ENCODE measurements around the gene PKIG.
A peak's percentile ranks its signal among the peaks of the same experiment; 100 is the strongest.
"Not testable (repeated sequence)": the region's sequence is repeated elsewhere in the genome, so short reads cannot be mapped to it uniquely, and the experiment has no call there.

PKIG gene

DNA sequence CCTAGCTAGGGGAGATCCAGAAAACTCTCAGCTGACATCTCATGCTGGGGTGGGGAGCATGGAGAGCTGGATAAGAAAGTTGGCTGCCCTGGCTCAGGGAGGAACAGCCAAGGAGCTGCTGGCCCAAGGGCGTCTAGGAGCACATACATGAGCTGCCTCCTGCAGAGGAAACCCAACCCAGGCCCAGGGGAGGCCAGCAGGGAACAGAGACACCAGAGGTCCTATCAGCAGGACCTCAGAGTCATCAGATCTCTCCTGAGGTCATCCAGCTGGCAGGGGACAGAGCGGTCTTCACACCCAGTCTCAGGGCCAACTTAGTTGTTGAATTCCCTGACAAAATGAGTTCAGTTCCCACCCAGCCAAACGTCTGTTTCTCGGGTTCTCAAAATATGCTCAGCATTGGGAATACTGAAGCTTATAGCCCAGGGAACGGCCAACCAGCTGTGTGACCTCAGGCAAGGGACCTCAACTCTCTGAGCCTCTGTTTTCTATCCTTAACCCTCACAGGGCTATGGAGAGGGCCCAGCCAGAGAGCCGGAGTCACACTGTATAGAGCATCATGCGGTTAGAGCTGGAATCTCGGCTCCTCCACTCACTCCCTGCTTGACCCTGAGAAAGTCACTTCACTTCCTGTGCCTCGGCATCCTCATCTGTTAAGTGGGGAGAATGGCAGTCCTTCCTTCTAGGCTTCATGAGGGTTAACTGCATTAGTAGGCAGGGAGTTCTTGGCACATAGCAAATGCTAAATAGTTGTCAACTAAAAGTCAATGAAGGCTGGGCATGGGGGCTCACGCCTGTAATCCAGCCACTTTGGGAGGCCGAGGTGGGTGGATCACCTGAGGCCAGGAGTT is 55.4 kb downstream of the PKIG start:
- no peak for DNase-seq

DNA sequence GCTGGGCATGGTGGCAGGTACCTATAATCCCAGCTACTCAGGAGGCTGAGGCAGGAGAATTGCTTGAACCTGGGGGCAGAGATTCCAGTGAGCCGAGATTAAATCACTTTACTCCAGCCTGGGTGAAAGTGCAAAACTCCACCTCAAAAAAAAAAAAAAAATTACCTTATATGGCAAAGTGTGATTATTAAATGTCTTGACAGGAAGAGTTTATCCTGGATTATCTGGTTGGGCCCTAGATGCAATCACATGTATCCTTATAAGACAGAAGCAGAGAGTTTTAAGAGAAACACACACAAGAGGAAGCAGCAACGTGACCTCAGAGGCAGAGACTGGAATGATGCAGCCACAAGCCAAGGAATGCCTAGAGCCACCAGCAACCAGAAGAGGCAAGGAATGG is 58.1 kb downstream of the PKIG start:
- DNase-seq = no peak

DNA sequence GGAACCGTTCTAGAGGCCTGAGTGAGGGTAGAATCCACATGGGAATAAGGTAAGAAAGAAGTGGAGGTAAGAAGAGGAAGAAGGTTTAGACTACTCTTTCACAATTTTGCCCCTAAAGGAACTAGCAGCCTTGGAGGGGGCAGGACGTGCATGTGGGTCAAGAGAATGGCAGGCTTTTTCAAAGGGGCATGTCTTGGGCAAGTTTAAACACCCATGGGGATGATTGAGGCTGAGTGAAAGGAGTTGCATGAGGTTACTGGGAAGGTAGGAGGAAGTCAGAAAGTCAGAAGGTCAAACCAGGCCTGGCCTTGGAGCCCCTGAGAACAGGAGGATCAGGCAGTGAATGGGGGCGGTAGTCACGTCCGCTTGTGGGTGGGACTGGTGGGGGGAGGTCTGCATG is 58.9 kb downstream of the PKIG start:
- no peak for DNase-seq

DNA sequence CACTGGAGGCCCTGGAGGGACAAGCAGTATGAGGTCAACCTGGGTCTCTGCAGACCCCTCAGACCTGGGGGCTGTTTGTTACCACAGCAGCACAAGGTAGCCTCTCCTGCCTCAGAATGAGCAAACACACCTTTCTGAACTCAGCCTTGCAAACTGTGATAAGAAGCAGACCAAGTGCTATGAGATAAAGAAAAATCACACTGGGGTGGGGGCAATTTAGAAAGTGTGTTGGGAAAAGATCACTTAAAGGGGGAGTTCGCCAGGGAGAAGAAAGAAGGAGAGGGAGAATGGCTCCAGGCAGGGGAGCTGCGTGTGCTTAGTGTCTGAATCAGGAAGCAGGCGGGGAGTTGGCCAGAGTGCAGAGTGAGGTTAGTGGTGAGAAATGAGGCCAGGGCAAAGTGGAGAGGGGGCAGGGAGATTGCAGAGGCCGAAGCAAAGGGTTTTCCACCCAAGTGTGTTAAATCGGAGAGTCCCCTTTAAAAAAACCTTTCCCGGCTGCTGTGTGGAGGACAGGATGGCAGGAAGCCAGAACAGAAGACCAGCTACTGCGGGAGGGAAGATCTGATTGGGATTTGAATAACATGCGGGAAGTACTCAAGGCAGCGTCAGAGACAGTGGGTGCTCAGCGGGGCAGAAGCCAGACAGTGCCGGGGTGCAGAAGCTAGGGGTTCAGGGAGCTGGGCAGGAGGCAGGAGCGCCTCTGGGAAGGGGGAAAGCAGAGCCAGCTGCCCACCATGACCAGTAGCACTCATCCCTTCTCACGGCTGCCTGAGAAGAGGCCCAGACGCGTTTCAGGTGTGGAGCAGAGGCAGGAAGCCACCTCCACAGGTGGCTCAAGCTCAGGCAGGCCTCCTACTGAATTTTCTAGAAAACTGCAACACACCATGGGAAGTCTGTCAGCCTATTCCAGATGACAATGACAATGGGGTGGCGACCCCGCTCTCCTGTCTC is 60.1 kb downstream of the PKIG start:
- DNase-seq = peak in 47 of 56 donors; percentile 12 to 74 (median 44)

DNA sequence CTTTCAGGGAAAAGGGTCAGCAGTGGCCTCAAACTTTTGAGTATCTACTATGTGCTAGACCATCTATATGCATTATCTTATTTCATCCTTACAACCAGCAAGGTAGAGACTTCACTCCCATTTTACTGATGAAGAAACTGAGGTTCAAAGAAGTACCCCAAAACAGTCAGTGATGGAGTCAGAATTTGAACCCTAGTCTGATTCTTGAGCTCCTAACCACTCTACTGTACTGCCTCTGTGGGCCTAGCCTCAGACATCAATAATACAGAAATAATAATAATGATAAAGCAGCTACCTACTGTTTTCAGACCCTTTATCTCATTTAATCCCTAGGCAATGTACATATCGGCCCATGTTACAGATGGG is 60.8 kb downstream of the PKIG start:
- no peak for DNase-seq

DNA sequence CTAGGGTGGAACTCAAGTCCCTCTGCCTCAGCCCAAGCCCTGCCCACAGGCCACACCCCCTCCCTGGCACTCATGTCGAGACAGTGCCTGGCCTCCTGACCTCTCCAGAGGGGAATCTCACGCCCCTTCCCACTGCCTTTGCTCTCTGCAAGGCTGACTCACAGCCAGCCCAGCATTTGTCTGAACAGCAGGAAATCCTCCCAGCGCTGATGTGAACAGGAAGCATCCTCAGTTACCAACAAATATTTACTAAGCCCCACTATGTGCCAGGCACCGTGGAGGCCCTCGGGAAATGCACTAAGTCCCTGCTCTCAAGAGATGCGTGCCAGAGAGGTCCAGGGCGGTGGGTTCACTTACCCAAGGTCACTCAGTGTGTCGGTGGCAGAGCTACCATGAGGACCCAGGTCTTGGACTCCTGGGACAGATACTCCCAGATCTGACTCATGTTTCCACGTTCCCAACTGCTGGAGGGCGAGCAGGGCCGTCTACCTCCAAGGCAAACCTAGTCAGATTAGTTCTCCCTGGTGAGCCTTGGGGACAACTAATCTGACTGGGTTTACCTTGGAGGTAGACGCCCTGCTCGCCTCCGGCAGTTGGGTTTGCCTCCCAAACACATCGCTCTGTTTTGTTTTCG is 61.3 kb downstream of the PKIG start:
- DNase-seq = peak in 3 of 56 donors; percentile 11 to 20 (median 18)

DNA sequence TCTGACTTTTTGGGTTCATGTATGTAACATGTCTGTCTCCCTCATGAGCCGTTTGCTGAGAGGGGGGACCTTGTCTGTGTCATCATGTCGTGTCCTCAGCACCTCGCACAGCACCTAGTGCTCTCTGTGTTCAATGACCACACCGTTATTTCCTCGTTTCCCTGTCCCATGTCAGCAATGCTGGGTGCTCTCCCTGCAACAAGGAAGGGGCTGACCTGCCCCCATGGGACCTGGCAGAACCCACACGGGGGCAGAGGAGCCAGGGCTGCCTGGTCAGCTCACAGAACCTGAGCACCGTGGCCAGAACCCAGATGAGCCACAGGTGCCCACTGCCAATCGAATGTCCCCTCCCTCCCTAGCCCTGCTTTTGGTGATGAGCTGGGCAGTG is 61.8 kb downstream of the PKIG start:
- no peak for DNase-seq

DNA sequence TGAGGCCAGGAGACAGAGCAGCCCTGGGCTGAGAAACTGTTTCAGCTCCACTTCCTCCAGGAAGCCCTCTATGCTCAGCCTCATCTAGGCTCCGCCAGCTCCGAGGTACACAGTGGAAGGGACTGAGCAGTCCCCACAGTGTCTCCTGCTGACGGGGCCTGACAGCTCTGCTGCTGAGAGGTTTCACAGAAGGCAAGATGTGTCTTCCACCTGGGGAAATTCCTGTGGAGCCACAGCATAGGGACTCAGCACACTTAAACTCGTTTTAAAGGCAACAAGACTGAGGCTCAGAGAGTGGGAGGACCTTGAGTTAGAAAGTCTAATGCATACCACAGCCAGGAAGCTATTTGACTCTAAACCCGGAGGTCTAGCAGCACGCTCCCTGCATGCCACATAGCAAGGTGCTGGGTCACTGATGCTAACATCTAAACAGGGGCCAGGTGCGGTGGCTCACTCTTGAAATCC is 62.3 kb downstream of the PKIG start:
- no peak for DNase-seq

DNA sequence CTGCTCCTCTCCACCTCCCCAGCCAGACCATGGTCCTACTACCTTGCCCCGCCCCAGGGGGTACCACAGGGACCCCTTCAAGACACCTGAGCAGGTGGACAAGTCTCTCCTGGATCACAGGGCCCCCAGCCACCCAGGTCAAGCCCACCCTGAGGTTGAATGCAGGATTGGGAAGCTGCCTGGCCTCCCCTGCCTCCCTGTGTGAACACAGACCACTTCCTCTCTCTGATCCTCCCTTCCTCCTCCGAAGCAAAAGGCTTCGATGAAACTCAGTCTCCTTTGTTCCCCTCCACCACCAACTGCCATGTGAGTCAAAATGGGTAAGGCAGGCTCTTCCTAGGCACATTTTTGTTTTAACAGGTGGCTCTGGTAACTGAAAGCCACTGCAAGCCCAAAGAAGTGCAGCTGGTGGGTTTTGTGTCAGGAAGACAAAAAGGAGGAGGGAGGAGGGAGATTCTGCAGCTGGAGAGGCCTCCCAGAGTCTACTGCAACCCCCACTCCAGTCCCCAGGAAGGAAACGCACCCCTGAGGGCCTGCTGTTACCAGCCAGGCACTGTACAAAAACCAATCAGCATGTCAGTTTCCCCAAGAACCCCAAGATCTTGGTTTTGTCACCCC is 63.8 kb downstream of the PKIG start:
- no peak for DNase-seq

DNA sequence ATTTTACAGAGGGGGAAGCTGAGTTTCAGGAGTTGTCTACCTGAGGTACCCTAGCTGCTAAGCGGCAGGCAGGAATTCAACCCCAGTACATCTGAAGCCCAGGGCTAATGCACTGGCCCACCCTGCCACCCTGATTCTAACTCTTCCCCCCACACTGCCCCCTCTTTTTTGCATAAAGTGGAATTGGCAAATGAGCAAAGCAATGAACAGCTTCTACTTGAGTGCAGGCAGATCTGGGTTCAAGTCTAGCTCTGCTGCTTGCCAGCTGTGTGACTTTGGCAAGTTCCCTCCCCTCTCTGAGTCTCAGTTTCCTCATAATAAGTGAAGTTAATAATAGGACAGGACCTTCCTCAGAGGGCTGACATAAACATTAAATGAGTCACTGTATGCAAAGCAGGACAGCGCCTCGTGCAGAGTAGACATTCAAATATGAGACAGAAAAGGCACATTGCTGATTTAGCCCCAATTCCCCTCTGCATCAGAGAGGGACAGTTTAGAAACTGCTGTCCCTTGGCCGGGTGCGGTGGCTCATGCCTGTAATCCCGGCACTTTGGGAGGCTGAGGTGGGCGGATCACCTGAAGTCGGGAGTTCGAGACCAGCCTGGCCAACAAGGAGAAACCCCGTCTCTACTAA is 64.4 kb downstream of the PKIG start:
- no peak for DNase-seq

DNA sequence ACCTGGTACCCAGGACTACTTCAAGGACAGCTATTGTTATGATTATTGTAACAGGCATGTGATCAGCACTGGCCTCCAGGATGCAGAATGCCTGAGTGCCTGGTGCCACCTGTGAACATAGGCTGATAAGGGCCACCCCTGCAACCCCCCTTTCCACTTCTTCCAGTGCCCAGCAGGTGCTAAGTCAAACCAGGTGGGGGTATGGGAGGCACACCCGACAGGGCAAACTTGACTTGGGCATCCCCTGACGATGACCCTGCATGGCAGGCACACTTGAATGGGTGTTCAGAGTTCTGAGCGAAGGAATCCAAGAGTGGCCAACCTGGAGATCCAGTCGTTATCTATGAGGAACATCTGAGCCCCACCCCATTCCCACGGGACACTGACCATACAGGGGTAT is 65.7 kb downstream of the PKIG start:
- no peak for DNase-seq

DNA sequence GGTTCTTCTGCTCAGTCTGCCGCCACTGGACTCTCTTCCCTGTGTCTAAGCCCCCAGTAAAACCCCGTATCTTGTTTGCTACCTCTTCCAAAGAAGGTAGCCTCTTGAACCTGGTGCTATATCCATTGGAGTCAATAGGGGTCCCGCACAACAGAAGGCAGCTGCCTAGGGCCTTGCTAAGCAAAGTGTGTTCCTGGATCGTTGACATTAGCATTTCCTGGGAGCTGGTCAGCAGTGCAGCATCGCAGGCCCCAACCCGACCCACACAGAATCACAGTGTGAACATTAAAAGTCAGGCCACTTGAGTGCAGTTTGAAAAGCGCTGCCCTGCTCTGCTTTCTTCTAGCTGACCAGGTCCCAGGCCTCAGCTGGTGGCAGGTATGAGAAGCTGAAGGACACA is 66.2 kb downstream of the PKIG start:
- no peak for DNase-seq

DNA sequence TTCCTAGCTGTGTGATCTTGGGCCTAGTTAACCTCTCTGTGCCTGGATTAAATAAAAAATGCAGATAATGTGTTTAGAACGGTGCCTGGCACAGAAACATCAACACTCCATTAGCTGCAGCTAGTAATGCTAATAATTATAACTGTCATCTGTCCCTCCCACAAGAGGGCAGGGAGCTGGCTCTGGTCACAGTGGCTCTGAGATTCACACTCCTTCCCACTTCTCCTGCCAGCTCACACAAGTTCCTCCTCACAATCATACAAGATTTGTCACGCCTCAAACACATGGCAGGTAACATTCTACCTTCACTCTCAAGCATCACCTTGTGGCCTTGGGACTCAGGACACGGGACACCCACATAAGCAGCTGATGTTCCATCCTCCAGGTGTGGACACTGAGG is 66.7 kb downstream of the PKIG start:
- DNase-seq = no peak

DNA sequence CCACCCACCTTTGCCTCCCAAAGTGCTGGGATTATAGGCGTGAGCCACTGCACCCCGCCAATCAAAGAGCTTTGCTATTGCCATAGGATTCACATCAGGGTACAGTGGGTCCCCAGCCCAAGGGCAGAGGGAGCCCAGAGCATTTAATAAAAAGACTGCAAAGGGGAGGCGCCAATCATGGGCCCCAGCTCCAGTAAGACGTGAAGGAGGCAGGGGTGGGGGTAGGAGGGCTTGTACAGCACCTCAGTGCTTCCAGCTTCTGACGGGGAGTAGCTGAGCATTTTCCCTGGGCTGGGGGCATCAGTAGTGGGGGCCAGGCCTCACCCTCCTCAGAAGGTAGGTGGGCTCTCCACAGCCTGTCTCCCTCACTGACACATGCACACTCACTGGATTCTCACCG is 67.6 kb downstream of the PKIG start:
- DNase-seq = no peak

DNA sequence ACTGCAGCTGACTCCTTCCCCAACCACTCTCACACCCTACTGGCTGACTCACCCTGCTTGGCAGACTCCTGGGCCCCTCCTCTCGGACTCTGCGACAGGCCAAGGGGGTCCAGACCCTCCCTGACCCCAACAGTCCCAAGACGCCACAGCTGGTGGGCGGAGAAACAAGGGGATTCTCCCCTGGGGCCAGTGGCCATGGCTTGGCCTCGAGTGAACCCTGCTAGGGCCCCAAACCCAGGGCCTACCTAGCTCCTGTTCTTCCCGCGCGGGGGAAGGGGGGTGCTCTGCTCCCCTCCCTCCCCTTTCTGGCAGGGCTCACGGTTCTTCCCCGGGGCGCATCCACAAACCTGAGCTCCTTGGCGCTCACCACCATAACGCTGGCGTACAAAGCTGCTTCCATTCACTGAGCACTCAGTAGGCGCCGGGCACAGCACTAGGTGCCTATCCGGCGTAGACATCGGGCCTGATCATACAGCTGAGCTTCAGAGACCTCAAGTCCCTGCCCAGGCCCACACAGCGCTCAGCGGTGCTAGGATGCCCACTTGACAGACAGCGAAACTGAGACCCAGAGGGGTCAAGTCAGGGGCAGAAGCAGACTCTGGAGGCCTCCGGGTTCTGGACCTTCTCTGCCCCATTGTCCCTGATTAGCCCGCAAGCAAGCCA is 68.5 kb downstream of the PKIG start:
- peak in 2 of 56 donors; percentile 11 to 23 for DNase-seq

DNA sequence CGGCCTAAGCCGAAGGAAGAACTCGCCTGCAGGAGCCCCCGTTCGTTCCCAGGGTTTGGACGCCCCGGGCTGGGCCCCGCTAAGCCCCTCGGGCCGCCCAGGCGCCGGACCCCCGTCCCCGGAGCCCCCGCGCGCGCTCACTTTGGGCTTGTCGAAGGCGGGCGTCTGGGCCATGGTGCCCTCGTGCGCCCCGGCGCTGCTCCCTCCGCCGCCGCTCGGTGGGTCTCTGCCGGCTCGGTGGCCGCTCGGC is 69.0 kb downstream of the PKIG start:
- DNase-seq = no peak

DNA sequence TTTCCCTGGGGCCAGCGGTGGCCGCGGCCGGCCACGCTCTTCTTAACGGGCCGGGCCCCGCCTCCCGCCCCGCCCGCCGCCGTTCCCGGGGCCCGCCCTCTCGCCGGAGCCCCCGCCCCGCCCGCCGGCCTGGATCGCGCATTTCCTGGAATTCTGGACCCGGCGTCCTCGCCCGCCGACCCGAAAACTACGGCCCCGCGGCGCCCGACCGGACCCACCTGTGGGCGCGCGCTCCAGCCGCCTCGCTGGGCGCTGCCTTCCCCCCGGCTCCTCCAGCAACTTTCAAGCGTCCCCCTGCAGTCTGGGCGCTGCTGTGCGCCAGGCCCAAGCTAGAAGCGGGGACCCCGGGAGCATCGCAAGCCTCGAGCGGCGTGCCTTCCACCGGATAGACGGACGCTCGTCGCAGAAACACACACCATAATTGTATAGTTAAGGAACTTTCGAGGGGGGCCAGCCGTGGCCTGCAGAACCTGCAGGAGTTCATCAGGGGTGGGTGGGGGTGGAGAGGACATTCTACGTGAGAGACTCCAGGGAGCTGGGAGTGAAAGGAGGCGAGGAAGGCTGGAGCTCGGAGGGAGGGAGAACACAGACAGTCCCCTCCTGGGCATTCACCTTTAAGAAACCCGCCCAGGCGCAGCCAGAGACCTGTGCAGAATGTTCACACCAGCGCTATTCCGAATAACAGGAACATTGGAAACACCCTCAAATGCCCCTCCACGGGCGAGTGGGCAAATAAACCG is 69.5 kb downstream of the PKIG start, which contains the start of gene ADA:
Gene ADA, minus strand, starts transcription at position 16 of the 740 bp plus-strand sequence. CDS start 92 bp downstream, outside the sequence.
- DNase-seq = peak in 39 of 56 donors; percentile 9 to 68 (median 33)

DNA sequence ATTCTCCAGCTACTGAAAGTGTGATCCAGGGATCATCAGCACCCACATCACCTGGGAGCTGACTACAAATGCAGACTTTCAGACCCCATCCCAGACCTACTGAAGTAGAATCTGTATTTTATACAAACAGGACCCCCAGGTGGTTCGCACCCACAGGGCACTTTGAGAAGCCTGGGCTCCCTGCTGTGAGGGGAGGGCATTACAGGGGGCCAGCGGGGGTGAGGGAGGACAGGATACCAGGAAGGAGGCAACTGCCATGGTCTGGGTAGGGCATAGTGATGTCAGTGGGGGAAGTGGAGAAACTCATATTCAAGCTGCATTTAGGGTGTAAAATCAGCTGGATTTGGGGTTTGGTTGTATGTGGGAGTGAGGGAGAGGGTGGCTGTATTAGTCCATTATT is 71.2 kb downstream of the PKIG start:
- DNase-seq = no peak

DNA sequence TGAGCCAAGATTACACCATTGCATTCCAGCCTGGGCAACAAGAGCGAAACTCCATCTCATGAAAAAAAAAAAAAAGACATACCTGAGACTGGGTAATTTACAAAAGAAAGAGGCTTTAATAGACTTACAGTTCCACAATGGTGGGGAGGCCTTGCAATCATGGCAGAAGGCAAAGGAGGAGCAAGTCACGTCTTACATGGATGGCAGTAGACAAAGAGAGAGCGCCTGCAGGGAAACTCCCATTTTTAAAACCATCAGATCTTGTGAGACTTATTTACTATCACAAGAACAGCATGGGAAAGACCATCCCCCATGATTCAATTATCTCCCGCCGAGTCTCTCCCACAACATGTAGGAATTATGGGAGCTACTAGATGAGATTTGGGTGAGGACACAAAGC is 71.8 kb downstream of the PKIG start:
- not testable (repeated sequence) for DNase-seq

DNA sequence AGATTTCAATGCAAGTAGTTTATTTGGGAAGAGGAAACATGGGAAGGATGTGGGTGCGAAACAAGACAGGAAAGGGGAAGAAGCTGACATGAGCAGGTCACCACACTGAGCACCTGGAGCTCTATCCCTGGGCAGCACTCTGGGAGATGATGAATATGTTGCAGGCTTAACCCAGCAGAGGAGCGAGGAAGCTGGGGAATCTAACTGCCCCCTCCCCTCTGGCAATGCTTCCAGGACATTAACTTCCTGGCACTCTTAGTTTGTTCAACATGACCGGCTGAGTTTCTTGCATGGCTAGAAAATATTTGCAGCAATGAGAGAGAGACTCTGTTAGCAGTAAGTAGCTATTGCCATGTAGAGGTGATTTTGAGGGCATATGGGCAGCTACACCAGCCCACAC is 74.1 kb downstream of the PKIG start:
- no peak for DNase-seq
